Endometrial microvascular endothelial cells (primary cell): Measurements from ENCODE around the gene COG3. TPM values are rescaled to one million over a fixed set of nuclear protein-coding genes. Genes with fewer than 3 reads are reported as not detected.

Experiments
- in situ Hi-C: cut with HindIII; loops from 2 replicates; pipeline ENCODE4 v1.10.0; 2017; ENCODE audit warnings: low sequenced_read_pairs, low pct_unique_long_range_greater_than_20kb; ENCODE audit errors: inconsistent ontology term
- total RNA-seq: library from RNA; depleted of rRNA; stranded (reverse); fragments of >200 nt; gene quantifications from one replicate; pipeline ENCODE4 v1.2.3, GENCODE V29; 2015; ENCODE audit errors: inconsistent ontology term

The COG3 gene
- total RNA-seq, 1 donor from 2014 or later, result 20.2 TPM

DNA sequence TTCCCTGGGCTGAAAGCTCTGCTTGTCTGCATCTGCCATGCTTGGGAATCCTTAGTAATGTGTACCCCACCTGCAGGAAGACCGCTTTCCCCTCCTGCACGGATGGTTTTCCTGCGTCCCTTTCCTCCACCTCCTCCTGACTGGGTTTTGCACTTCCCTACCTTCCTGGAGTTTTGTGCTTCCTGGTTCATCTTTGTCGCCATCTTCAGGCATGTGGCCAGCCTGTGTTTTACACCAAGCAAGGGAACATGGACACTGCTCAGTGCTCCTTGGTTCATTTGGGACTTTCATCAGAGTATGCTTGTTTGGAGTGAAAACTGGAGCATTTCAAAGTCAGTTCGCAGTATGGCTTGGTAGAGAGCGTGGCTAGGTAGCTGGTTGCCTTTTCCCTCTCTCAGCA lies 120.1 kb downstream of the COG3 start:
- in situ Hi-C loops, result no loop called here

Other genes starting within 250 kb of the COG3 start
- 1,490 TPM for gene TPT1, start 123.8 kb upstream of the COG3 start, total RNA-seq
- gene SLC25A30, start 46.6 kb upstream of the COG3 start, total RNA-seq, result 15.3 TPM
- not detected for gene ERICH6B, start 150.8 kb downstream of the COG3 start, total RNA-seq
- gene CBY2, start 237.4 kb downstream of the COG3 start, total RNA-seq, result not detected